ENCODE results near the gene IPO13. TPM values are rescaled to one million over a fixed set of nuclear protein-coding genes. Genes with fewer than 3 reads are reported as not detected.

IPO13 gene
- total RNA-seq, 2 donors from 2014 or later: 22.2 to 34.3 TPM

DNA sequence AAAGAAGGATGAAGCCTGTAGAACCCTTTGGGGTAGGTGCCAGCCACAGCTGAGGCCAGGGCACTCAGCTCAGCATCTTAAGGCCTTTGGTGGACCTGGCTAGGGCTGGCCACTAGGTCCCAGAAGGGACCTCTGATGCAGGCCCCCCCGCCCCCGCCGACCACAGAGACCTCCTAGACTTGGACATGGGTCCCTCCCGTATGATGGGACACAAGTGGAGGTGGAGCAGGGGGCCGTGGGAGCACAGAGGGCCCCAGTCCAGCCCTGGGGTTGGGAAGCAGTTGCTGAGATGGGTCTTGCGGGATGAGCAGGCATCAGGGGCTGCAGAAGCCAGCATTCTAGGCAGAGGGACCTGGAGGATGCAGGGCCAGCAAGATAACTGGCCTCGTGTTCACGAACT is 35.5 kb downstream of the IPO13 start:
- no peaks in the 10 kb centered on the region for H3K27me3 ChIP-seq (replicated peaks; ENCODE audit: insufficient read depth)
- ATAC-seq (ENCODE audit: insufficient number of reproducible peaks, low FRiP score, low read depth): no peak
- DNase-seq (ENCODE audit: low spot score): no peak
- H3K4me1 ChIP-seq (ENCODE audit: control insufficient read depth in 1 of 2, low read depth in 2 of 2): peaks cover 12 to 27% of the 10 kb centered on the region in 2 donors
- H3K9me3 ChIP-seq: no peaks in the 10 kb centered on the region
- TF ChIP-seq, protein P1, sequence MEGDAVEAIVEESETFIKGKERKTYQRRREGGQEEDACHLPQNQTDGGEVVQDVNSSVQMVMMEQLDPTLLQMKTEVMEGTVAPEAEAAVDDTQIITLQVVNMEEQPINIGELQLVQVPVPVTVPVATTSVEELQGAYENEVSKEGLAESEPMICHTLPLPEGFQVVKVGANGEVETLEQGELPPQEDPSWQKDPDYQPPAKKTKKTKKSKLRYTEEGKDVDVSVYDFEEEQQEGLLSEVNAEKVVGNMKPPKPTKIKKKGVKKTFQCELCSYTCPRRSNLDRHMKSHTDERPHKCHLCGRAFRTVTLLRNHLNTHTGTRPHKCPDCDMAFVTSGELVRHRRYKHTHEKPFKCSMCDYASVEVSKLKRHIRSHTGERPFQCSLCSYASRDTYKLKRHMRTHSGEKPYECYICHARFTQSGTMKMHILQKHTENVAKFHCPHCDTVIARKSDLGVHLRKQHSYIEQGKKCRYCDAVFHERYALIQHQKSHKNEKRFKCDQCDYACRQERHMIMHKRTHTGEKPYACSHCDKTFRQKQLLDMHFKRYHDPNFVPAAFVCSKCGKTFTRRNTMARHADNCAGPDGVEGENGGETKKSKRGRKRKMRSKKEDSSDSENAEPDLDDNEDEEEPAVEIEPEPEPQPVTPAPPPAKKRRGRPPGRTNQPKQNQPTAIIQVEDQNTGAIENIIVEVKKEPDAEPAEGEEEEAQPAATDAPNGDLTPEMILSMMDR (IDR thresholded peaks at IDR 0.05): no peak
- no peak overlapping the region for H3K4me3 ChIP-seq
- no peak overlapping the region for H3K27ac ChIP-seq
- peaks cover 3% of the 10 kb centered on the region for H3K36me3 ChIP-seq

DNA sequence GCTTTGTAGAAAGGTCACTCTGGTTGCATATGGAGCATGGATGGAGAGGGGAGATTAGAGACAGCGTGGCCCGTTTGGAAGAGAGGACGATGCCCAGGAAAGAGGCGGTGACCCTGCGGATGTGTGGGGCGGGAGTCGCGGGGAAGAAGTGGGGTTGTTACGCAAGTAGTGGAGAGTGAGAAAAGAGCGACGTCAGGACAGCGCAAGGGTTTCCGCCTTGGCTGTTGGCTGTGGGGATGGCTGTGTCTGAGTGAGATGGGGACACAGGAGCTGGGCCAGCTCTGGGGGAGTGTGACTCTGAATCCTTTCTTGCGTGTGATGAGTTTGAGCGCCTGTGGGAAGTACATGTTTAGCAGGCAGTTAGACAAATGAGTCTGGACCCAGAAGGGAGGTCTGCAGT is 36.1 kb downstream of the IPO13 start:
- Histone ChIP-seq H3K36me3 (peaks cover 3% of the 10 kb centered on the region), H3K4me1 (ENCODE audit: control insufficient read depth in 1 of 2, low read depth in 2 of 2) (peaks cover 12 to 22% of the 10 kb centered on the region in 2 donors), H3K27me3 (replicated peaks; ENCODE audit: insufficient read depth) (no peaks in the 10 kb centered on the region), H3K4me3 (no peak overlapping the region), H3K9me3 (no peaks in the 10 kb centered on the region), H3K27ac (no peak overlapping the region)
- TF ChIP-seq, protein P1 (IDR thresholded peaks at IDR 0.05): no peak
- ATAC-seq (ENCODE audit: insufficient number of reproducible peaks, low FRiP score, low read depth) (no peak), DNase-seq (ENCODE audit: low spot score) (no peak)

DNA sequence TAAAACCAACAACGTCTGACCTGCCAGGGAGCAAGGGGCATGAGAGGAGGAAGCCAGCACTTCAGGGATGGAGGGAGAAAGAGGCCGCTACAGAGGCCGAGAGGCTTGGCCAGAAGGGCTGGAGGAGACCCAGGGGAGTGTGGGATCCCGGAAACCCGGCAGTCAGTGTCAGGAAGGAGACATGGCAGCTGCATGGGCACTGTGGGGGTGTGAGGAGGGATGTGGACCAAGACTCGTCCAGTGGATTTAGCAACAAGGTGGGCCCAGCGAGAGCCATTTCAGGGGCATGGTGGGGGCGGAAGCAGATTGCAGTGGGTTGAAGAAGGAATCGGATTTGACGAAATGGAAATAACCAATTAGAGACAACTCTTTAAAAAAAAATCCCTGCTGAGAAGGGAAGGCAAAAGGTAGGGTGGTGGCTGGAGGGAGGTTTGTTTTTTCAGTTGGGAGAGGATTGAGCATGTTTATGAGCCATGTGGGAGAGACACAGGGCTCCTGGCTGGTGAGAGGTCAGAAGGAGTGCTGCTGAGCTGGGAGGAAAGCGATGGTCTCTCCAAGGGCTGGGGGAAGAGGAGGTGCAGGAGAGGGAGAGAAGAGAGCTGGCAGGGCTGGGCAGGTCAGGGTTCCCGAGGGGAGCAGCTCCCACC is 36.6 kb downstream of the IPO13 start:
- no peaks in the 10 kb centered on the region for H3K27me3 ChIP-seq (replicated peaks; ENCODE audit: insufficient read depth)
- ATAC-seq (ENCODE audit: insufficient number of reproducible peaks, low FRiP score, low read depth) (no peak), DNase-seq (ENCODE audit: low spot score) (no peak)
- TF ChIP-seq, protein P1 (IDR thresholded peaks at IDR 0.05): no peak
- no peak overlapping the region for H3K4me3 ChIP-seq
- H3K4me1 ChIP-seq (ENCODE audit: control insufficient read depth in 1 of 2, low read depth in 2 of 2): peaks cover 9 to 16% of the 10 kb centered on the region in 2 donors
- H3K36me3 ChIP-seq: no peaks in the 10 kb centered on the region
- H3K9me3 ChIP-seq: no peaks in the 10 kb centered on the region
- H3K27ac ChIP-seq: no peak overlapping the region

DNA sequence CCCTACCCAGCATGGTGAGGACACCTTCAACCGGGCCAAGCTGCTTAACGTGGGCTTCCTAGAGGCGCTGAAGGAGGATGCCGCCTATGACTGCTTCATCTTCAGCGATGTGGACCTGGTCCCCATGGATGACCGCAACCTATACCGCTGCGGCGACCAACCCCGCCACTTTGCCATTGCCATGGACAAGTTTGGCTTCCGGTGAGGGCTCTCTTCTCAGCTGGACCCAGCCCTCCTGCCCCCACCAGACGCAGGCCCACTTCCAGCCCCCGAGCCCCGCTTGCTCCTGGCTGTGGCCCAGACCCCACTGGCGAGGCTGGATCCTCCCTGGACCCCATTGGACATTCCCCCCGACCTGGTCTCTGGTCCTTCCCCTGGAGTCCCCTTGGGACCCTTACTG is 38.1 kb downstream of the IPO13 start:
- H3K27me3 ChIP-seq (replicated peaks; ENCODE audit: insufficient read depth): no peaks in the 10 kb centered on the region
- no peak for DNase-seq (ENCODE audit: low spot score)
- peaks cover 3 to 8% of the 10 kb centered on the region in 2 donors for H3K4me1 ChIP-seq (ENCODE audit: control insufficient read depth in 1 of 2, low read depth in 2 of 2)
- no peak for ATAC-seq (ENCODE audit: insufficient number of reproducible peaks, low FRiP score, low read depth)
- TF ChIP-seq, protein P1 (IDR thresholded peaks at IDR 0.05): no peak
- no peak overlapping the region for H3K27ac ChIP-seq
- no peak overlapping the region for H3K4me3 ChIP-seq
- no peaks in the 10 kb centered on the region for H3K9me3 ChIP-seq
- no peaks in the 10 kb centered on the region for H3K36me3 ChIP-seq

DNA sequence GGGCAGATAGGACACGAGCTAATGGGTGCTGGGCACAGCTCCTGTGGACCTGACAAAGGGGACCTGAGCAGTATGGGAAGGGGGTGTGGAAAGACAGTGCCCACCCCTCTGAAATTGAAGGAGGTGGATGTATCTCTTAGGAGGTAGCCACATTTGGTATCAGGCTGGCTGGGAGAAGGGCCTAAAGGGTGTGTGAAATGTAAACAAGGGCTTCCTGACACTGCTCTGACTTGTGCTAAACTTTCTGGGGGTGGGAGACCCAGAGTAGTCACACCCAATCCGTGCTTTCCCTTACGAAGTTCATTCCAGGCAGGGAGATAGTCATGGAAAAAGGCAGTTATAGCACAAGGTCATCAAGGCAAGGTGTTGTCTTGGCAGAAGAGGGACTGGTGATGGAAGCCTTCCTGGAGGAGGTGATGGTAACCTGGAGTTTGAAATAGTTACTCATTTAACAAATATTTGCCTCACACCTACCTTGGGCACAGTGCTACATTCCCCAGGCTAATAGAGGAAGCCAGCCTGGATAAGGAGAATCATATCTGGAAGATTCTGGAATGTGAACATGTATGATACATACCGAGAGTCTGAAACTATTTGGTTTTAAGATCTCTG is 39.3 kb downstream of the IPO13 start:
- Histone ChIP-seq H3K9me3 (no peaks in the 10 kb centered on the region), H3K27ac (no peak overlapping the region), H3K36me3 (no peaks in the 10 kb centered on the region), H3K4me1 (ENCODE audit: control insufficient read depth in 1 of 2, low read depth in 2 of 2) (peaks cover 5 to 8% of the 10 kb centered on the region in 2 donors), H3K4me3 (no peak overlapping the region), H3K27me3 (replicated peaks; ENCODE audit: insufficient read depth) (no peaks in the 10 kb centered on the region)
- no peak for ATAC-seq (ENCODE audit: insufficient number of reproducible peaks, low FRiP score, low read depth)
- no peak for DNase-seq (ENCODE audit: low spot score)
- TF ChIP-seq, protein P1 (IDR thresholded peaks at IDR 0.05): no peak
